ENCODE measurements around the gene CERCAM.
"Not testable (repeated sequence)": the region's sequence is repeated elsewhere in the genome, so short reads cannot be mapped to it uniquely, and the experiment has no call there.

The CERCAM gene

GRCh38 chr9:128411364-128412119, 9.1 kb upstream of the CERCAM start:
- Histone ChIP-seq H3K4me3 (ENCODE audit: low read depth, low read length) (no peak overlapping the region), H2AFZ (no peak overlapping the region), H3K9ac (no peak overlapping the region), H3K9me3 (ENCODE audit: control insufficient read depth, low read length) (no peaks in the 10 kb centered on the region), H3K4me2 (ENCODE audit: low read length) (no peak overlapping the region), H3K4me1 (peaks cover 3% of the 10 kb centered on the region), H3K27me3 (ENCODE audit: control insufficient read depth, insufficient read depth, low read length) (no peaks in the 10 kb centered on the region), H3K79me2 (no peaks in the 10 kb centered on the region), H3K27ac (no peak overlapping the region), H3K36me3 (ENCODE audit: control insufficient read depth, insufficient read depth, low read length) (no peaks in the 10 kb centered on the region)
- no peak for TF ChIP-seq CTCF (IDR thresholded peaks at IDR 0.05)

DNA sequence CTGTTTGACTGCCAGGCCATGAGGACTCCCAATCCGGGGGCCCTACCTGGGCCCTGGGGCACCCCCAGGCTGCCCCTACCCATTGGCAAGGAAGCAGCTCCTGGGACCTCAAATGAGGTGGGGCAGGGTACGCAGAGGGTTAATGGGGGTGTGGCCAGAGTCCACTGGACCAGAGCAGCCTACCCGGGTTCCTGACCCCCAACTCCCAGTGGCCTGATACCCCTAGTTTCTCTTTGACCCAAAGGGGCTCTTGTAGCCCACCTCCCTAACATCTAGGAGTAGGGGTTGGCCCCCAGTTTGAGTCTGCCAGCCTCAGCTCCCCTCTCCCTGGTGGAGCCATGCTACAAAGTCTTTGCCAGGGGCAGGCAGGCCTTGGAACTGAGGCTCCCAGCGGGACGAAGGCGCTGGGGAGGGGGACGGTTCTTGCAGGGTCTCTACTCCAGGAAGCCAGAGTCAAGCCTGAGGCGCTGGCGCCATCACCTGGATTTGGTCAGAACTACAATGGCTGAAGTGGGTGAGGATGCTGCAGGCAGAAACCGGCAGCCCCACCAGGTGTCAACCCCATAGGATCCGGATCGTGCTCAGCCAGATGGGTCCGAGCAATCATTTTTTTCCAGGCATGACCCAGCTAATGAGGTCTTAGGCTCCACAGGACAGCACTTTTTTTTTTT, 8.4 kb upstream of the CERCAM start:
- Histone ChIP-seq H3K27ac (no peak overlapping the region), H3K9ac (no peak overlapping the region), H3K79me2 (no peaks in the 10 kb centered on the region), H3K9me3 (ENCODE audit: control insufficient read depth, low read length) (no peaks in the 10 kb centered on the region), H2AFZ (no peak overlapping the region), H3K36me3 (ENCODE audit: control insufficient read depth, insufficient read depth, low read length) (no peaks in the 10 kb centered on the region), H3K4me3 (ENCODE audit: low read depth, low read length) (no peak overlapping the region), H3K4me2 (ENCODE audit: low read length) (no peak overlapping the region), H3K4me1 (peaks cover 3% of the 10 kb centered on the region), H3K27me3 (ENCODE audit: control insufficient read depth, insufficient read depth, low read length) (no peaks in the 10 kb centered on the region)
- peak; percentile 25 for TF ChIP-seq CTCF (IDR thresholded peaks at IDR 0.05)

GRCh38 chr9:128413728-128414127, 6.9 kb upstream of the CERCAM start:
- not testable (repeated sequence) for H3K27ac ChIP-seq; H3K79me2 ChIP-seq; H3K4me1 ChIP-seq; H3K9ac ChIP-seq; H3K4me2 ChIP-seq (ENCODE audit: low read length); H3K27me3 ChIP-seq (ENCODE audit: control insufficient read depth, insufficient read depth, low read length); H3K9me3 ChIP-seq (ENCODE audit: control insufficient read depth, low read length); H3K4me3 ChIP-seq (ENCODE audit: low read depth, low read length); H3K36me3 ChIP-seq (ENCODE audit: control insufficient read depth, insufficient read depth, low read length); H2AFZ ChIP-seq

DNA sequence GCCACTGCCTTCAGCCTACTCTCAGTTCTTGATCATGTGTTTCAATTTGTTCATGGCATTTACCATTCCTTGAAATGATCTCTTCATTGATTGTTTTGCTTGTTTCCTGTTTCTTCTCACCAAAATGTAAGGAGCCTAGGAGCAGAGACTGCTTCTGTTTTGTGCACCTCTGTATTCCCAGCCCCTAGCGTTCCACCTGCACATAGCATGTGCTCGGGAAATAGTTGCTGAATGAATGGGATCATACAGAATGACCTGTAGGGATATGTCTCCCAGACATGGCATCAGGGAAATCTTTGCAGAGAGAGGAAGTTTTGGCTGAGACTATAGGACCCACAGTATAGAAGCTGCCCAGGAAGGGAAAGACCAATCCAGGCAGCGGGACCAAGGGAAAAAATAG, 6.2 kb upstream of the CERCAM start:
- H3K27ac ChIP-seq: no peak overlapping the region
- TF ChIP-seq CTCF (IDR thresholded peaks at IDR 0.05): no peak

DNA sequence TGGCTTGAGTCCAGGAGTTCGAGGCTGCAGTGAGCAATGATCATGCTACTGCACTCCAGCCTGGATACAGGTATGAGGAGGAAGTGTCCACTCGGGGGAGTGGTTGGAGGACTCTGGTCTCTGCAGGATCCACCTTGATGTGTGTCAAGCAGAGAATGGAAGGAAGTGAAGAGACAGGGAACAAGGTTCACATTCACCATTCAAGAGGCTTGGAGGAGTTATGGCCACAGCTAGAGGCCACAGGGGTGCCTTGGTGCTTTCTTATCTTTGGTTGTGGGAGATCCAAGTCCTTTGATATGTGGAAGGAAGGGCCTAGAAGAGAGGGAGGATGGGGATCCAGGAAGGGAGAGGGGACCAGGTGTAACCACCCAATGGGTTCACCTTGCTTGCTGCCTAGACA, 5.4 kb upstream of the CERCAM start:
- no peaks in the 10 kb centered on the region for H3K9me3 ChIP-seq (ENCODE audit: control insufficient read depth, low read length)
- H3K9ac ChIP-seq: no peak overlapping the region
- H3K79me2 ChIP-seq: no peaks in the 10 kb centered on the region
- H3K4me2 ChIP-seq (ENCODE audit: low read length): no peak overlapping the region
- no peak overlapping the region for H2AFZ ChIP-seq
- H3K27me3 ChIP-seq (ENCODE audit: control insufficient read depth, insufficient read depth, low read length): no peaks in the 10 kb centered on the region
- H3K36me3 ChIP-seq (ENCODE audit: control insufficient read depth, insufficient read depth, low read length): no peaks in the 10 kb centered on the region
- H3K4me1 ChIP-seq: peaks cover 9% of the 10 kb centered on the region
- no peak for TF ChIP-seq CTCF (IDR thresholded peaks at IDR 0.05)
- no peak overlapping the region for H3K4me3 ChIP-seq (ENCODE audit: low read depth, low read length)
- H3K27ac ChIP-seq: no peak overlapping the region

More for the DNA sequence above, 6.2 kb upstream of the CERCAM start:
- Histone ChIP-seq H3K79me2 (no peaks in the 10 kb centered on the region), H2AFZ (no peak overlapping the region), H3K36me3 (ENCODE audit: control insufficient read depth, insufficient read depth, low read length) (no peaks in the 10 kb centered on the region), H3K4me3 (ENCODE audit: low read depth, low read length) (no peak overlapping the region), H3K27me3 (ENCODE audit: control insufficient read depth, insufficient read depth, low read length) (no peaks in the 10 kb centered on the region), H3K9ac (no peak overlapping the region), H3K4me1 (peaks cover 7% of the 10 kb centered on the region), H3K4me2 (ENCODE audit: low read length) (no peak overlapping the region), H3K9me3 (ENCODE audit: control insufficient read depth, low read length) (no peaks in the 10 kb centered on the region)
